VCaP (cell line): Measurements from ENCODE around the gene ST8SIA1.

Experiments used
- H3K27ac ChIP-seq: fragments of 450-650 bp; 2 replicates; pipeline ENCODE4 v1.5.1; 2017
- TF ChIP-seq, protein P1 (sequence below): fragments of 450-650 bp; conservative IDR thresholded peaks from 2 replicates; pipeline ENCODE4 v1.5.1; 2017; ENCODE audit warnings: mild to moderate bottlenecking, moderate library complexity

ST8SIA1 gene

DNA sequence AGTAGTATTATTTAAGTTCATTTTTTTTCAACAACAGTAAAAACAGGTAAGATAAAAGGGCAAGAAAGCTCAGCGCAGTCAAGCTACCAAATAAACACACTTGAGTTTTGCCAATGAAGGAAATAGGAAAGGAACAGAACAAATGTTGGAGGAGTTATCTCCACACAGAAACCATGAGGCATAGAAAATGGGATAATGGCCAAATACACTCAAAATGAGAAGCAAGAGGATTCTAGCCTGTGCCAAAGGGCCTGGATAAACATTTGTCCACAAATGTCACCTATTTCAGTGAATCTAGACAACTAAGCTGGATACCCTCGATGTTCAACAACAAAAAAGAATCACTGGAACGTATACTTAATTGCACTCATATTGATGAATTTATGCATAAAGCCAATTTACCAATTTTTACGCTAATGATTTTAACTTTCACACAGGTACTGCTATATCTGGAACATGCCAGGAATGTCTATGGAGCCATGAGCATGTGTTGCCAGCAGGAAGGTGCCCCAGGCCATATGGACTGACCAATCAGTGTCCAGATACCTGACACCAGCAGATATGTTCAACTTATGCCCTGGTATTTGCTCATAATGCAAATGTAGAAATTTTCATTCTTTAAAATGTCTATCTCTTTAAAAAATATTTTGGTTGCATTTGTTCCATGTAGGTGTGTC, 21.1 kb downstream of the ST8SIA1 start:
- TF ChIP-seq, protein P1, sequence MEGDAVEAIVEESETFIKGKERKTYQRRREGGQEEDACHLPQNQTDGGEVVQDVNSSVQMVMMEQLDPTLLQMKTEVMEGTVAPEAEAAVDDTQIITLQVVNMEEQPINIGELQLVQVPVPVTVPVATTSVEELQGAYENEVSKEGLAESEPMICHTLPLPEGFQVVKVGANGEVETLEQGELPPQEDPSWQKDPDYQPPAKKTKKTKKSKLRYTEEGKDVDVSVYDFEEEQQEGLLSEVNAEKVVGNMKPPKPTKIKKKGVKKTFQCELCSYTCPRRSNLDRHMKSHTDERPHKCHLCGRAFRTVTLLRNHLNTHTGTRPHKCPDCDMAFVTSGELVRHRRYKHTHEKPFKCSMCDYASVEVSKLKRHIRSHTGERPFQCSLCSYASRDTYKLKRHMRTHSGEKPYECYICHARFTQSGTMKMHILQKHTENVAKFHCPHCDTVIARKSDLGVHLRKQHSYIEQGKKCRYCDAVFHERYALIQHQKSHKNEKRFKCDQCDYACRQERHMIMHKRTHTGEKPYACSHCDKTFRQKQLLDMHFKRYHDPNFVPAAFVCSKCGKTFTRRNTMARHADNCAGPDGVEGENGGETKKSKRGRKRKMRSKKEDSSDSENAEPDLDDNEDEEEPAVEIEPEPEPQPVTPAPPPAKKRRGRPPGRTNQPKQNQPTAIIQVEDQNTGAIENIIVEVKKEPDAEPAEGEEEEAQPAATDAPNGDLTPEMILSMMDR: no peak
- no peak overlapping the region for H3K27ac ChIP-seq

DNA sequence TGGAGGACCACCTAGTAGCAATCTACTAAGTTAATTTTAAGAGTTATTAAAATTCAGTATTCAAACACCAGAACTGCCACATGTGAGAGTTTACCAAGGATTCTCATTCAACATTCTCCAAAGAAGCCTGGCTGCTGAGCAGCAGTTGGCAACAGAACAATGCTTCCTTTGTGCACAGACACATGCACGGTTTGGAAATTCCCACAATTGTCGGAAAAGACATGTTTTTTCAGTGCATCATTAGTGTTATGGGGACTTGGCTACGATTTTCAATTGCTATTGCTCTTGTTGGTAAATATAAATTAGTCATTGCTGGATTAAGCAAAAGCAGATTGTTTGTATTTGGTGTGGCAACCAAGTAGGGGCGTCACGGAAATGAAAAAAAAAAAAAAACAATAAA, 22.2 kb downstream of the ST8SIA1 start:
- TF ChIP-seq, protein P1: no peak
- no peak overlapping the region for H3K27ac ChIP-seq

GRCh38 chr12:22310709-22311108, 23.8 kb downstream of the ST8SIA1 start:
- TF ChIP-seq, protein P1: no peak
- H3K27ac ChIP-seq: no peak overlapping the region

DNA sequence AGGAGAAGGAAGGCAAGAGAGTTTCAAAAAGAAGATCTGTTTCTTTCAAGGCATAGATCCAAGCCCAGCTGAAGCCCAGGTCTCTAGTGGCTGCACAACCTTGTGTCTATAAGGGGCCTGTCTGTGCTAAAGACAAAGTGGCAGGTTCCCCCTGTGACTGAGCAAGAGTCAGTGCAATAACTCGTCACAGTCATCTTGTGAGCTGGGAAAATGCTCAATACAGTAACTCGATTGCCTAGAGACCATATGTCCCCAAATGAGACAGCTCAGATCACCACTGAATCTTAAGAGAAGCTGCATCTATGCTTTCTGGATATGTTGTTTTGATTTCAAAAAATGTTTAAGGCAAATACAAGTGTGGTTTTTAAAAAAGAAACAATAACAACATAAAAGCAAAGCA, 24.2 kb downstream of the ST8SIA1 start:
- TF ChIP-seq, protein P1: no peak

DNA sequence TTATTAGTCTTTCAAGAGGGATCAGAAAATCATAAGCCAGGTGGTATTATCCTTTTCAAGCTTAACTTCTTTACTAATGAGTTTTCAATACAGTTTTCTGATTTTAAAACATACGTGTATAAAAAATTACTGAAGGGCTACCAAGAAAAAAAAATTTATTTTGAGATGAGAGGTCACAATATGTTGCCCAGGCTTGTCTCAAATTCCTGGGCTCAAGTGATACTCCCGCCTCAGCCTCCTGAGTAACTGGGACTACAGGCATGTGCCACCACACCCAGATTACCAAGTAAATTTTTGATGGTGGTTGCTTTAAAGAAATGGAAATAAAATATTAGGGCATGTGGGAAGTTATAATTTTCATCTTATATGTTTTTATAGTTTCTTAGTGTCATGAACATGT, 26.7 kb downstream of the ST8SIA1 start:
- no peak overlapping the region for H3K27ac ChIP-seq
- TF ChIP-seq, protein P1: no peak

More for the DNA sequence above, 24.2 kb downstream of the ST8SIA1 start:
- H3K27ac ChIP-seq: no peak overlapping the region

- TF ChIP-seq, protein P1: no peak
- no peak overlapping the region for H3K27ac ChIP-seq
These were observed 28.2 kb downstream of the ST8SIA1 start for GRCh38 chr12:22306311-22306710.

GRCh38 chr12:22304341-22304740, 30.2 kb downstream of the ST8SIA1 start:
- TF ChIP-seq, protein P1: no peak
- no peak overlapping the region for H3K27ac ChIP-seq
